ENCODE data around the gene DNASE1L2.
A peak's percentile ranks its signal among the peaks of the same experiment; 100 is the strongest.

The DNASE1L2 gene

GRCh38 chr16:2204416-2205103 lies 31.7 kb upstream of the DNASE1L2 start:
- DNase-seq (ENCODE audit: low spot score), result no peak
- TF ChIP-seq CTCF (IDR thresholded peaks at IDR 0.05; ENCODE audit: borderline replicate concordance, control extremely low read depth, extremely low read depth, insufficient read depth, missing control alignments), result no peak
- in situ Hi-C loops (cut with MboI; ENCODE audit: low sequenced_read_pairs, unreplicated experiment), result no loop called here

GRCh38 chr16:2205104-2205966 lies 30.9 kb upstream of the DNASE1L2 start, which contains the start of gene MLST8:
MLST8 (plus strand) TSS chr16:2205454; CDS start chr16:2206086, 632 bp downstream.
- TF ChIP-seq CTCF (IDR thresholded peaks at IDR 0.05; ENCODE audit: borderline replicate concordance, control extremely low read depth, extremely low read depth, insufficient read depth, missing control alignments), result no peak
- in situ Hi-C loops (cut with MboI; ENCODE audit: low sequenced_read_pairs, unreplicated experiment), result no loop called here
- DNase-seq (ENCODE audit: low spot score), result peak; percentile 99

- in situ Hi-C loops (cut with MboI; ENCODE audit: low sequenced_read_pairs, unreplicated experiment), result no loop called here
- no peak for TF ChIP-seq CTCF (IDR thresholded peaks at IDR 0.05; ENCODE audit: borderline replicate concordance, control extremely low read depth, extremely low read depth, insufficient read depth, missing control alignments)
- DNase-seq (ENCODE audit: low spot score), result no peak
Measured at GRCh38 chr16:2205967-2206313, 30.3 kb upstream of the DNASE1L2 start.

GRCh38 chr16:2206420-2206779 lies 29.8 kb upstream of the DNASE1L2 start:
- no peak for DNase-seq (ENCODE audit: low spot score)
- in situ Hi-C loops (cut with MboI; ENCODE audit: low sequenced_read_pairs, unreplicated experiment), result no loop called here
- TF ChIP-seq CTCF (IDR thresholded peaks at IDR 0.05; ENCODE audit: borderline replicate concordance, control extremely low read depth, extremely low read depth, insufficient read depth, missing control alignments), result no peak

- in situ Hi-C loops (cut with MboI; ENCODE audit: low sequenced_read_pairs, unreplicated experiment), result no loop called here
- no peak for TF ChIP-seq CTCF (IDR thresholded peaks at IDR 0.05; ENCODE audit: borderline replicate concordance, control extremely low read depth, extremely low read depth, insufficient read depth, missing control alignments)
- no peak for DNase-seq (ENCODE audit: low spot score)
Measured at GRCh38 chr16:2206780-2207433, 29.3 kb upstream of the DNASE1L2 start.

- in situ Hi-C loops (cut with MboI; ENCODE audit: low sequenced_read_pairs, unreplicated experiment), result no loop called here
- no peak for TF ChIP-seq CTCF (IDR thresholded peaks at IDR 0.05; ENCODE audit: borderline replicate concordance, control extremely low read depth, extremely low read depth, insufficient read depth, missing control alignments)
- DNase-seq (ENCODE audit: low spot score), result no peak
Measured at GRCh38 chr16:2207872-2208271, 28.4 kb upstream of the DNASE1L2 start.
